Astrocyte (in vitro differentiated cells and primary cell): ENCODE results near the gene MAGEA12.
"Not testable (repeated sequence)": the region's sequence is repeated elsewhere in the genome, so short reads cannot be mapped to it uniquely, and the experiment has no call there.

Experiments
- CTCF ChIP-seq: IDR thresholded peaks from 2 replicates; pipeline ENCODE4 v1.5.1; 2011; ENCODE audit warnings: low read depth, mild to moderate bottlenecking, inconsistent platforms, low read length, moderate library complexity; ENCODE audit not compliant: insufficient read depth
- EZH2 ChIP-seq: IDR thresholded peaks from 2 replicates; pipeline ENCODE4 v1.6.1; 2012; ENCODE audit warnings: mild to moderate bottlenecking, low read length, inconsistent platforms; ENCODE audit not compliant: insufficient read depth

- not testable (repeated sequence) for TF ChIP-seq CTCF, EZH2
Observed at GRCh38 chrX:152706500-152706899, 27.1 kb upstream of the MAGEA12 start.
